Measurements from ENCODE around the gene STAM.

DNA sequence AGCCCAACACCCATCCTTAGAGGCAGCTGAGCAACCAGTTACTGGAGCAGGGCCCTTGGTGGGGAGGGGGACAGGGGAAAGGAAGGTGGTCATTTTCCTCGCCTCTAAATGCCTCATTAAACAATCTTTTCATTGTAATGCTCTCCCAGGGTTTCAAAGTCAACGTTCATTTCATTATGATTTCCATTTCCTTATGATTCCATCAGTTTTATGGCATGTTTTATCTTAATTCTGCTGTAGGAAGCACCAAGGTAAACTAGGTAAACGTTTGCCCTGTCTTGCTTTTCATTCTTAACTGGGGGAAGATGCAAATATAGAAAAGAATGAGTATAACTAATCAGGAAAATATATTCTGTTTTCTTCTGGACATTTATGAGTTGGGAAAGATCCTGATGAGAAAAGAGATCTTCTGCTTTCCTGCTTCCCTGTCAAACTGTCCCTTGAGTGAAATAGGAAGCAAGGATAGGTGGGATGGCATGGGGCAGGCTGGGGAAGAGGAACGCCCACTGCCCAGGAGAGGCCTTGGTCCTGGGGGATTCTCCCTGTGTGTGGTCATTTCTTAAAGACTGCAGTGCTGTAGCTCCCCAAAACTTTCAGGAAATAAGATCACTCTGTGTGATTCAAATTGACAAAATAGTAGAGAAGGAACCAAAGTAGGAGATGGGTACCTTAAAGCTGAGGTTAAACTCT lies 87.5 kb downstream of the STAM start:
- TF ChIP-seq TEAD4 (IDR thresholded peaks at IDR 0.05; ENCODE audit: borderline replicate concordance, insufficient read depth) (no peak), CTCF (IDR thresholded peaks at IDR 0.05) (no peak), POLR2AphosphoS5 (IDR thresholded peaks at IDR 0.05; ENCODE audit: low read depth, low read length) (no peak)
- TF ChIP-seq, protein P1, sequence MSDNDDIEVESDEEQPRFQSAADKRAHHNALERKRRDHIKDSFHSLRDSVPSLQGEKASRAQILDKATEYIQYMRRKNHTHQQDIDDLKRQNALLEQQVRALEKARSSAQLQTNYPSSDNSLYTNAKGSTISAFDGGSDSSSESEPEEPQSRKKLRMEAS (IDR thresholded peaks at IDR 0.05; ENCODE audit: low read depth), result no peak

All from SK-N-SH (cell line).